Thyroid gland (tissue), 4 donors: ENCODE data around the gene CCNK.

Experiments
- CTCF ChIP-seq, 6 experiments: fragments of 200-600 bp in 3 of 6; fragments of 450-650 bp in 3 of 6; sonication (generic) in 3 of 6; IDR thresholded peaks; one replicate each; pipeline ENCODE4 v1.5.1; 2016 to 2019; ENCODE audit warnings: antibody characterized with exemption in 6 of 6, mild to moderate bottlenecking in 2 of 6, inconsistent platforms in 1 of 6, moderate library complexity in 1 of 6
- POLR2A ChIP-seq, 2 donors: fragments of 450-650 bp; IDR thresholded peaks; one replicate each; pipeline ENCODE4 v1.6.1; 2017; ENCODE audit warnings: antibody characterized with exemption in 2 of 2, mild to moderate bottlenecking in 2 of 2, moderate library complexity in 1 of 2

DNA sequence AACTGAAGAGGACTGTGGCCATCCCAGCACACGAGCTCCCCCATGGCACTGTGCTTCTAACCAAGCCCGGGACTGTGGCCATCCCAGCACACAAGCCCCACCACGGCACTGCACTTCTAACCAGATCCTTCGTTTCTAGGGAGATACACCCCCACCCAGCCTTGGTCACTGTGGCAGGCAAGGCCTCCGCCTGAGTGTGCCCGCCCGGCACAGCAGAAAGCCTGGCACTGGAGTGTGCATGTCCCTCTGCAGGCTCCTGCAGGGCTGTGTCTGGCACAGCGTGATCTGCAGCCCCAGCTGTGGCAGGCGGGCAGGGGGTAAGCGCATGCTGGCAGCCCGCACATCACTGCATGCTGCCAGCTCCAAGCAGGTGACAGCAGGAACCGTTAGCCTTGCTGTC is 73.0 kb downstream of the CCNK start:
- TF ChIP-seq CTCF (IDR thresholded peaks at IDR 0.05) (no peak), POLR2A (IDR thresholded peaks at IDR 0.05) (no peak)
